Mammary epithelial cell (primary cell): Measurements from ENCODE around the gene LRRFIP1.

Experiments
- EZH2 ChIP-seq: IDR thresholded peaks from 2 replicates; pipeline ENCODE4 v1.6.1; 2012; ENCODE audit warnings: low read length, inconsistent platforms, borderline replicate concordance
- TF ChIP-seq, protein P1 (sequence below), 2 donors: IDR thresholded peaks in 1 of 2; conservative IDR thresholded peaks in 1 of 2; 2 replicates each; pipeline ENCODE4 v1.5.1; 2011 to 2012; ENCODE audit warnings: inconsistent platforms in 2 of 2, low read length in 2 of 2, mild to moderate bottlenecking in 2 of 2, control low read depth in 1 of 2, low read depth in 1 of 2; ENCODE audit not compliant: insufficient read depth in 1 of 2; ENCODE audit errors: extremely low read depth in 1 of 2

GRCh38 chr2:237806334-237806733, 178.9 kb downstream of the LRRFIP1 start:
- TF ChIP-seq, protein P1, sequence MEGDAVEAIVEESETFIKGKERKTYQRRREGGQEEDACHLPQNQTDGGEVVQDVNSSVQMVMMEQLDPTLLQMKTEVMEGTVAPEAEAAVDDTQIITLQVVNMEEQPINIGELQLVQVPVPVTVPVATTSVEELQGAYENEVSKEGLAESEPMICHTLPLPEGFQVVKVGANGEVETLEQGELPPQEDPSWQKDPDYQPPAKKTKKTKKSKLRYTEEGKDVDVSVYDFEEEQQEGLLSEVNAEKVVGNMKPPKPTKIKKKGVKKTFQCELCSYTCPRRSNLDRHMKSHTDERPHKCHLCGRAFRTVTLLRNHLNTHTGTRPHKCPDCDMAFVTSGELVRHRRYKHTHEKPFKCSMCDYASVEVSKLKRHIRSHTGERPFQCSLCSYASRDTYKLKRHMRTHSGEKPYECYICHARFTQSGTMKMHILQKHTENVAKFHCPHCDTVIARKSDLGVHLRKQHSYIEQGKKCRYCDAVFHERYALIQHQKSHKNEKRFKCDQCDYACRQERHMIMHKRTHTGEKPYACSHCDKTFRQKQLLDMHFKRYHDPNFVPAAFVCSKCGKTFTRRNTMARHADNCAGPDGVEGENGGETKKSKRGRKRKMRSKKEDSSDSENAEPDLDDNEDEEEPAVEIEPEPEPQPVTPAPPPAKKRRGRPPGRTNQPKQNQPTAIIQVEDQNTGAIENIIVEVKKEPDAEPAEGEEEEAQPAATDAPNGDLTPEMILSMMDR (conservative IDR thresholded peaks at IDR 0.05 in 1 of 2, IDR thresholded peaks at IDR 0.05 in 1 of 2; ENCODE audit: extremely low read depth in 1 of 2, insufficient read depth in 1 of 2, low read depth in 1 of 2, low read length in 2 of 2): no peak
- TF ChIP-seq EZH2: no peak
